Endothelial cell of umbilical vein (primary cell): ENCODE results near the gene USH2A.

ENCODE experiments used
- CTCF ChIP-seq, 2 donors: IDR thresholded peaks; 1 replicate in 1 of 2; 2 replicates in 1 of 2; pipeline ENCODE4 v1.5.1; 2011; ENCODE audit warnings: low read length in 2 of 2, mild to moderate bottlenecking in 2 of 2, moderate library complexity in 2 of 2, control low read depth in 1 of 2, inconsistent platforms in 1 of 2, low read depth in 1 of 2; ENCODE audit not compliant: insufficient read depth in 1 of 2; ENCODE audit errors: extremely low read depth in 1 of 2
- EZH2 ChIP-seq: IDR thresholded peaks from 2 replicates; pipeline ENCODE4 v1.6.1; 2012; ENCODE audit warnings: borderline replicate concordance, low read depth, mild to moderate bottlenecking, moderate library complexity, low read length, inconsistent platforms; ENCODE audit not compliant: severe bottlenecking
- JUN ChIP-seq: IDR thresholded peaks from 2 replicates; pipeline ENCODE4 v1.6.1; 2011; ENCODE audit warnings: borderline replicate concordance, low read depth; ENCODE audit not compliant: insufficient read length, insufficient read depth
- MAX ChIP-seq: IDR thresholded peaks from 2 replicates; pipeline ENCODE4 v1.6.1; 2011; ENCODE audit not compliant: insufficient read depth, insufficient read length
- MYC ChIP-seq: IDR thresholded peaks from one replicate; pipeline ENCODE4 v1.6.1; 2011; ENCODE audit warnings: mild to moderate bottlenecking, low read depth, low read length
- POLR2A ChIP-seq: IDR thresholded peaks from 2 replicates; pipeline ENCODE4 v1.6.1; 2012; ENCODE audit warnings: low read depth, mild to moderate bottlenecking, control low read depth, low read length
- POLR2AphosphoS5 ChIP-seq: IDR thresholded peaks from 2 replicates; pipeline ENCODE4 v1.6.1; 2012; ENCODE audit warnings: low read depth, mild to moderate bottlenecking, control low read depth, low read length, moderate library complexity; ENCODE audit not compliant: insufficient read depth

GRCh38 chr1:216366979-216367378 is 56.3 kb downstream of the USH2A start:
- TF ChIP-seq CTCF (IDR thresholded peaks at IDR 0.05; ENCODE audit: extremely low read depth in 1 of 2, insufficient read depth in 1 of 2, low read depth in 1 of 2, low read length in 2 of 2) (no peak), POLR2AphosphoS5 (no peak), MAX (no peak), EZH2 (no peak), POLR2A (no peak), JUN (no peak), MYC (no peak)
